CMK (cell line): ENCODE data around the gene CD160.
"Not testable (repeated sequence)": the region's sequence is repeated elsewhere in the genome, so short reads cannot be mapped to it uniquely, and the experiment has no call there.

Experiments
- DNase-seq: peaks from one replicate; pipeline ENCODE4 v3.0.0-alpha.2; 2010; ENCODE audit warnings: low read depth

The CD160 gene

GRCh38 chr1:145758575-145758974 is 39.3 kb downstream of the CD160 start:
- DNase-seq = no peak

DNA sequence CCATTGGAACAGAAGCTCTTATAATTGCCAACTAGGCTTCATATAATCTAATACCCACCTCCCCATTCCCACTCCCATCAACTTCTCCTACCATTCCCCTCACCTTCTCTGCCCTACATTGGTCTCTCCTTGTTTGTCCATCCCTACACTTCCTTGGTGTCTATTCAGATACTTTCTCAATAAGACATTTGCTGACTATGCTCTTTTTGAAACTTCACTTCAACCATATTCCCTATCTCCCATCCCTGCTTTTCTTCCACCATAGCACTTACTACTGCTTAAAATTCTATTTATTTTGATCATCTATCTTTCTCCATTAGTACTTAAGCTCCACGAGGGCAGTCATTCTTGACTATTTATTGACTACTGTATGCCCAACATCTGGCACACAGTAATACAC is 40.4 kb downstream of the CD160 start:
- no peak for DNase-seq

DNA sequence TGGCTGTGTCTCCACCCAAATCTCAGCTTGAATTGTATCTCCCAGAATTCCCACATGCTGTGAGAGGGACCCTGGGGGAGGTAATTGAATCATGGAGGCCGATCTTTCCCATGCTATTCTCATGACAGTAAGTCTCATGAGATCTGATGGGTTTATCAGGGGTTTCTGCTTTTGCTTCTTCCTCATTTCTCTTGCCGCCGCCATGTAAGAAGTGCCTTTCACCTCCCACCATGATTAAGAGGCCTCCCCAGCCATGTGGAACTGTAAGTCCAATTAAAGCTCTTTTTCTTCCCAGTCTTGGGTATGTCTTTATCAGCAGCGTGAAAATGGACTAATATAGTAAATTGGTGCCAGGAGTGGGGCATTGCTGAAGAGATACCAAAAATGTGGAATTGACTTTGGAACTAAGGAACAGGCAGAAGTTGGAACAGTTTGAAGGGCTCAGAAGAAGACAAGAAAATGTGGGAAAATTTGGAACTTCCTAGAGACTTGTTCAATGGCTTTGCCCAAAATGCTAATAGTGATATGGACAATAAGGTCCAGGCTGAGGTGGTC is 41.2 kb downstream of the CD160 start:
- DNase-seq = not testable (repeated sequence)

DNA sequence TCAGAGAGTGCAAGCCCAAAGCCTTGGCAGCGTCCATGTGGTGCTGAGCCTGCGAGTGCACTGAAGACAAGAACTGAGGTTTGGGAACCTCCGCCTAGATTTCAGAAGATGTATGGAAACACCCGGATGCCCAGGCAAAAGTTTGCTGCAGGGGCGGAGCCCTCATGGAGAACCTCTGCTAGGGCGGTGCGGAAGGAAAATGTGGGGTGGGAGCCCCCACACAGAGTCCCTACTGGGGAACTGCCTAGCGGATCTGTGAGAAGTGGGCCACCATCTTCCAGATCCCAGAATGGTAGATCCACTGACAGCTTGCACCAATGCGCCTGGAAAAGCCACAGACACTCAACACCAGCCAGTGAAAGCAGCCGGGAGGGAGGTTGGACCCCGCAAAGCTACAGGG is 42.2 kb downstream of the CD160 start:
- not testable (repeated sequence) for DNase-seq

- not testable (repeated sequence) for DNase-seq
These were observed 42.7 kb downstream of the CD160 start for GRCh38 chr1:145762001-145762400.

DNA sequence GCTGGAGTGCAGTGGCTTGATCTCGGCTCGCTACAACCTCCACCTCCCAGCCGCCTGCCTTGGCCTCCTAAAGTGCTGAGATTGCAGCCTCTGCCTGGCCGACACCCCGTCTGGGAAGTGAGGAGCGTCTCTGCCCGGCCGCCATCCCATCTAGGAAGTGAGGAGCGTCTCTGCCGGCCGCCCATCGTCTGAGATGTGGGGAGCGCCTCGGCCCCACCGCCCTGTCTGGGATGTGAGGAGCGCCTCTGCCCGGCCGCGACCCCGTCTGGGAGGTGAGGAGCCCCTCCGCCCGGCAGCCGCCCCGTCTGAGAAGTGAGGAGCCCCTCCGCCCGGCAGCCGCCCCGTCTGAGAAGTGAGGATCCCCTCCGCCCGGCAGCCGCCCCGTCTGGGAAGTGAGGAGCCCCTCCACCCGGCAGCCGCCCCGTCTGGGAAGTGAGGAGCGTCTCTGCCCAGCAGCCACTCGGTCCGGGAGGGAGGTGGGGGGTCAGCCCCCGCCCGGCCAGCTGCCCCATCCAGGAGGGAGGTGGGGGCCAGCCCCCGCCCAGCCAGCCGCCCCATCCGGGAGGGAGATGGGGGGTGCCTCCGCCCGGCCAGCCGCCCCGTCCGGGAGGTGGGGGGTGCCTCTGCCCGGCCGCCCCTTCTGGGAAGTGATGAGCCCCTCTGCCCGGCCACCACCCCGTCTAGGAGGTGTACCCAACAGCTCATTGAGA is 45.1 kb downstream of the CD160 start:
- DNase-seq = not testable (repeated sequence)

DNA sequence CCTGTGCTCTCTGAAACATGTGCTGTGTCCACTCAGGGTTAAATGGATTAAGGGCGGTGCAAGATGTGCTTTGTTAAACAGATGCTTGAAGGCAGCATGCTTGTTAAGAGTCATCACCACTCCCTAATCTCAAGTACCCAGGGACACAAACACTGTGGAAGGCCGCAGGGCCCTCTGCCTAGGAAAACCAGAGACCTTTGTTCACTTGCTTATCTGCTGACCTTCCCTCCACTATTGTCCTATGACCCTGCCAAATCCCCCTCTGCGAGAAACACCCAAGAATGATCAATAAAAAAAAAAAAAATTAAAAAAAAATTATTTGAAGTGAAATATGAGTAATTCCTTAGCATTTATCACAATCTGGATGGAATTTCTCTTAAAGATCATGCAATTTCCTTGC is 45.8 kb downstream of the CD160 start:
- DNase-seq = not testable (repeated sequence)

GRCh38 chr1:145765585-145766360 is 46.5 kb downstream of the CD160 start:
- DNase-seq = not testable (repeated sequence)

DNA sequence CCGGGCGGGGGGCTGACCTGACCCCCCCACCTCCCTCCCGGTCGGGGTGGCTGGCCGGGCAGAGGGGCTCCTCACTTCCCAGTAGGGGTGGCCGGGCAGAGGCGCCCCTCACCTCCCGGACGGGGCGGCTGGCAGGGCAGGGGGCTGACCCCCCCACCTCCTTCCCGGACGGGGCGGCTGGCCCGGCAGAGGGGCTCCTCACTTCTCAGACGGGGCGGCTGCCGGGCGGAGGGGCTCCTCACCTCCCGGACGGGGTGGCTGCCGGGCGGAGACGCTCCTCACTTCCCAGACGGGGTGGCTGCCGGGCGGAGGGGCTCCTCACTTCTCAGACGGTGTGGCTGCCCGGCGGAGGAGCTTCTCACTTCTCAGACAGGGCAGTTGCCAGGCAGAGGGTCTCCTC is 47.6 kb downstream of the CD160 start:
- DNase-seq = not testable (repeated sequence)

GRCh38 chr1:145768004-145768403 is 48.7 kb downstream of the CD160 start:
- DNase-seq = not testable (repeated sequence)

GRCh38 chr1:145771056-145771455 is 51.8 kb downstream of the CD160 start:
- DNase-seq = no peak

- no peak for DNase-seq
These were observed 54.1 kb downstream of the CD160 start for GRCh38 chr1:145773423-145773822.

DNA sequence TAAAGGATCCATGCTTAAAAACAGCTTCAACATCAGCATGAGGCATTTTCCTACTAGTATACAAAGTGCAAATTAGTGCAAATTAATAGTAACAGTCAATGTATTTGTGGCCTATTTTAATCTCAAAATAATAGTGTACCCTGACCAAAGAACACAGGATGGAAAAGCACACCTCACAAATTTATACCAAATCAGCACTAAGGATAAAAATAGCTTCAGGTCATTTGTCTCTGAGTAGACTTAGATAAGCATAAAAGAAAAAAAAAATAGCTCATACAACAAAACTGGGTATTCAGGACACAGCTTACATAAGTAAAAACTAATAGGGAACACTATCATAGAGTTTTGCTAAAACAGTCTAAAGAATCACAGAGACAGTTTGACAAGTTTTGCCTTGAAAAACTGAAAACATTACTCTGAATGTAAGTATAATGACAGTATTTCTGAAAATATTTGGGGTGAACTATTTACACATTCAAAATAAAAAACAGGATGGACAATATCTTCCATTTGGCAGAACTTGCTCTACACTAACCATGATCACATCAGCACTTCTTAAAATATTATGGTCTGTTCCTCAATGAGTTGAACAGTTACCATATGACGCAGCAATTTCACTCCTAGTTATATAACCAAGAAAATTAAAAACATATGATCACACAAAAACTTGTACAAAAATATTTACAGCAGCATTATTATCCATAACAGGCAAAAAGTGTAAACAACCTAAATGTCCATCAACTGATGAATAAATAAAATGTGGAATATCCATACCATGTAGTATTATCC is 58.3 kb downstream of the CD160 start:
- DNase-seq = no peak

DNA sequence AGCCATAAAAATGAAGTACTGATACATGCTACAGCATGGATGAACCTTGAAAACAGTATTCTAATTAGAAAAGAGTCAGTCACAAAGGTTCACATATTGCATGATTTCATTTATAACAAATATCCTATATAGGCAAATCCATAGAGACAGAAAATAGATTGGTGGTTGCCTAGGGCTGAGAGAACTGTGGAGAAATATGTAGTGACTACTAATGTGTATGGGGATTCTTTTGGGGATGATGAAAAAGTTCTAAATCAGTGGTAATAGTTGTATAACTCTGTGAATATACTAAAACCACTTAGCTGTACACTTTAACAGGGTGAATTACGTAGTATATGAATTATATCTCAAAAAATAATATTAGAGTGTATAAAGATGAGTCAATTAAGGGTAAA is 58.8 kb downstream of the CD160 start:
- DNase-seq = no peak

GRCh38 chr1:145782272-145783099 is 63.2 kb downstream of the CD160 start:
- DNase-seq = no peak

- no peak for DNase-seq
These were observed 65.1 kb downstream of the CD160 start for GRCh38 chr1:145784409-145784808.

DNA sequence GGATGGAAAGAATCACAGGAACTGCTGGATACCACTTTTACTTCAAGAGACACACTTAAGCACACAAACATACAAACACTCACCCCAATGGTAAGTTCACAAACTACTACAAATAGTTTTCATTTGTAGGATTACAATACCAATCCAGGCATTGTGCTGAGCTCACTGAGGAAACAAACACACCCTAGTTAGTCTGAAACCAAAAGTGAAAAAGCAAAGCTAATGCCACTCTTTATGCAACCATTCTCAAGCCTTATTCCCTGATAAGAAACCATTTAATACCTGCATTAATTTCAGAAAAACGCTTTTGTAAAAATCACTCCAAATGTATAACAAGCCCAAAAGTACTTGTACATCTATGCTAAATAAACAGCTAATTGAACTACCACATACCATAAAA is 66.2 kb downstream of the CD160 start:
- DNase-seq = no peak

- no peak for DNase-seq
These were observed 67.0 kb downstream of the CD160 start for GRCh38 chr1:145786271-145786670.

DNA sequence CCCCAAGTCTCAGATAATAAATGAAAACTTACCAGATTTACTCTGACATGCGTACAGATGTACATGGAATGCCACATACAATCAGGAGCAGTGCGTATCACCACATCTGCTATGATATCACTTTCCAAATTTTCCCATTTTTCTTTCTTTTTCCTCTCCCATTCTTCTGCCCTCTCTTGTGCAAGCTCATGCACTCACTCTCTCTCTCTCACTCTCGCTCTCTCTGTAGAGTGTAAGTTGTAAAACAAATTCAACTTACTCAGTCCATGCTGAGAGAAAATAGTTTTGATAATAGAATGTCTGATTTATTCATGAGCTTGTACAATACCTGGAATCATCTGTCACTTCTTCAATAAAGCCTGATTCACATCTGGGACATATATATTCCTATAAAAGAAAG is 69.3 kb downstream of the CD160 start:
- no peak for DNase-seq
